GM06990 (cell line): Measurements from ENCODE around the gene CYSLTR2.

Experiments
- DNase-seq: peaks from one replicate; pipeline ENCODE4 v3.0.0-alpha.2; 2011; ENCODE audit not compliant: insufficient read length; ENCODE audit errors: extremely low read depth
- H3K27me3 ChIP-seq: replicated peaks from 2 replicates; pipeline ENCODE4 v1.6.0; 2011; ENCODE audit warnings: low read length; ENCODE audit not compliant: control insufficient read depth, insufficient read depth
- H3K36me3 ChIP-seq: 2 replicates; pipeline ENCODE4 v1.5.1; 2011; ENCODE audit warnings: low read length; ENCODE audit not compliant: control insufficient read depth, insufficient read depth
- H3K4me3 ChIP-seq: replicated peaks from 2 replicates; pipeline ENCODE4 v1.5.1; 2011; ENCODE audit warnings: low read depth, mild to moderate bottlenecking, control low read depth, low read length
- TF ChIP-seq, protein P1 (sequence below): IDR thresholded peaks from 2 replicates; pipeline ENCODE4 v1.5.1; 2011; ENCODE audit warnings: low read length, control low read depth, mild to moderate bottlenecking, inconsistent platforms; ENCODE audit not compliant: insufficient read depth, poor library complexity, severe bottlenecking

The CYSLTR2 gene

DNA sequence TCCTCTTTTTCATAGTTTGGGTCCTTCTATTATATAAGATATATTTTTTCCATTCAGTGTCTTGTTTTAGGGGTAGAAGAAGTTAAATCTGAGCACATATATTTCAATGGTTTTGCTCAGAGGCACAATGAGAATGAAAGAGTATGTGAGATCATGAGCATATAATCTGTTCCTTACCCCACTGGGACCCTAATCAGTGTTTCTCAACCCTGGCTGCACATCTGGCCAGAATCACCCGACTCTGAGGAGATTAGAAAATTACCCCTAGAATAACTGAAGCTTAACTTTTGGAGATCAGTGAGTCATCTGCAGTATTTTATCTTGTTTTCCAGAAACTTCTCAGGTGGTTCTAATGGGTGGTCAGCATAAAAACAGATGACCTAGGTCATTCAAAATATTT lies 782 bp downstream of the CYSLTR2 start:
- H3K4me3 ChIP-seq = no peak overlapping the region
- TF ChIP-seq, protein P1, sequence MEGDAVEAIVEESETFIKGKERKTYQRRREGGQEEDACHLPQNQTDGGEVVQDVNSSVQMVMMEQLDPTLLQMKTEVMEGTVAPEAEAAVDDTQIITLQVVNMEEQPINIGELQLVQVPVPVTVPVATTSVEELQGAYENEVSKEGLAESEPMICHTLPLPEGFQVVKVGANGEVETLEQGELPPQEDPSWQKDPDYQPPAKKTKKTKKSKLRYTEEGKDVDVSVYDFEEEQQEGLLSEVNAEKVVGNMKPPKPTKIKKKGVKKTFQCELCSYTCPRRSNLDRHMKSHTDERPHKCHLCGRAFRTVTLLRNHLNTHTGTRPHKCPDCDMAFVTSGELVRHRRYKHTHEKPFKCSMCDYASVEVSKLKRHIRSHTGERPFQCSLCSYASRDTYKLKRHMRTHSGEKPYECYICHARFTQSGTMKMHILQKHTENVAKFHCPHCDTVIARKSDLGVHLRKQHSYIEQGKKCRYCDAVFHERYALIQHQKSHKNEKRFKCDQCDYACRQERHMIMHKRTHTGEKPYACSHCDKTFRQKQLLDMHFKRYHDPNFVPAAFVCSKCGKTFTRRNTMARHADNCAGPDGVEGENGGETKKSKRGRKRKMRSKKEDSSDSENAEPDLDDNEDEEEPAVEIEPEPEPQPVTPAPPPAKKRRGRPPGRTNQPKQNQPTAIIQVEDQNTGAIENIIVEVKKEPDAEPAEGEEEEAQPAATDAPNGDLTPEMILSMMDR = no peak
- no peaks in the 10 kb centered on the region for H3K27me3 ChIP-seq
- no peaks in the 10 kb centered on the region for H3K36me3 ChIP-seq
- no peak for DNase-seq

GRCh38 chr13:48655291-48655690 lies 1.6 kb downstream of the CYSLTR2 start:
- TF ChIP-seq, protein P1 = no peak
- Histone ChIP-seq H3K27me3 (no peaks in the 10 kb centered on the region), H3K36me3 (no peaks in the 10 kb centered on the region), H3K4me3 (no peak overlapping the region)
- no peak for DNase-seq

DNA sequence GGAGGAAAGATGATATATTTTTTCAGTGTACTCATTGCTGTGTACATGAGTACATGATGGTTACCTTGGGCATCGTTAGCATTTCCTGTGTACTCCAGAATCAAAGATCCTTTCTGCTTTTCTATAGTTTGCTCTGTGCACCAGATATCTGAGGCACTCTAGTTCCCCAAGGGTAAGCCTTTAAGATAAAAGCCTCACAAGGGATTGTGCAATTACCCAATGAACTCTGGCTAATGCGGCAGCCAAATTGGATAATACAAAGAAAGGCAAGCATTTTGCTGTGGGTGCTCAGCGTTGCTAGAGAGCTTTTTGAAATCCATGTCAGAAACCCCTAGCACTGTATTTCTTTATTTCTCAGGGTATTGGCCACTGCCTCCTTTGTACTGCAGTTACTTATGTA lies 2.9 kb downstream of the CYSLTR2 start:
- DNase-seq = no peak

GRCh38 chr13:48660361-48661076 lies 6.8 kb downstream of the CYSLTR2 start:
- no peaks in the 10 kb centered on the region for H3K27me3 ChIP-seq
- no peak overlapping the region for H3K4me3 ChIP-seq
- peak; percentile 11 for DNase-seq
- no peaks in the 10 kb centered on the region for H3K36me3 ChIP-seq
- TF ChIP-seq, protein P1 = no peak

More for the DNA sequence above, 2.9 kb downstream of the CYSLTR2 start:
- no peaks in the 10 kb centered on the region for H3K27me3 ChIP-seq
- H3K36me3 ChIP-seq = no peaks in the 10 kb centered on the region
- no peak overlapping the region for H3K4me3 ChIP-seq
- TF ChIP-seq, protein P1 = no peak

GRCh38 chr13:48661107-48661506 lies 7.4 kb downstream of the CYSLTR2 start:
- H3K36me3 ChIP-seq = no peaks in the 10 kb centered on the region
- TF ChIP-seq, protein P1 = no peak
- no peaks in the 10 kb centered on the region for H3K27me3 ChIP-seq
- H3K4me3 ChIP-seq = no peak overlapping the region
- no peak for DNase-seq
